Kidney (tissue), 14 donors: Measurements from ENCODE around the gene CHSY3. TPM values are rescaled to one million over a fixed set of nuclear protein-coding genes. Genes with fewer than 3 reads are reported as not detected.

ENCODE experiments used
- DNase-seq, 5 donors: peaks; one replicate each; pipeline ENCODE4 v3.0.0-alpha.2; 2013 to 2020
- FAIRE-seq: peaks from 2 replicates; lab custom pipeline; 2012; peaks lifted over from hg19 to GRCh38; lab: Jason Lieb, UNC
- H3K27ac ChIP-seq, 2 donors: one replicate each; pipeline ENCODE4 v1.7.0; 2013; ENCODE audit warnings: low read depth in 2 of 2, low read length in 2 of 2, inconsistent platforms in 1 of 2
- H3K27me3 ChIP-seq: one replicate; pipeline ENCODE4 v1.7.1; 2013; ENCODE audit warnings: low read length, inconsistent platforms; ENCODE audit not compliant: control insufficient read depth, insufficient read depth
- H3K36me3 ChIP-seq, 3 donors: one replicate each; pipeline versions ENCODE4 v1.7.0 to v1.7.1; 2013; ENCODE audit warnings: low read length in 3 of 3, control low read depth in 1 of 3, inconsistent platforms in 1 of 3; ENCODE audit not compliant: insufficient read depth in 3 of 3, control insufficient read depth in 2 of 3
- H3K4me1 ChIP-seq, 3 donors: one replicate each; pipeline versions ENCODE4 v1.7.0 to v1.7.1; 2013; ENCODE audit warnings: low read length in 3 of 3, inconsistent platforms in 1 of 3, low read depth in 1 of 3; ENCODE audit not compliant: control insufficient read depth in 2 of 3, insufficient read depth in 2 of 3
- H3K4me3 ChIP-seq, 3 donors: one replicate each; pipeline versions ENCODE4 v1.7.0 to v1.8.1; 2013; ENCODE audit warnings: low read length in 3 of 3, control low read depth in 1 of 3, inconsistent platforms in 1 of 3
- H3K9ac ChIP-seq, 3 donors: one replicate each; pipeline versions ENCODE4 v1.7.0 to v1.7.1; 2013; ENCODE audit warnings: low read length in 3 of 3, control low read depth in 1 of 3, inconsistent platforms in 1 of 3
- H3K9me3 ChIP-seq, 3 donors: one replicate each; pipeline versions ENCODE4 v1.7.0 to v1.7.1; 2013; ENCODE audit warnings: low read length in 3 of 3, control low read depth in 1 of 3, inconsistent platforms in 1 of 3; ENCODE audit not compliant: control insufficient read depth in 2 of 3, insufficient read depth in 1 of 3
- CTCF ChIP-seq: IDR thresholded peaks from 3 replicates; pipeline ENCODE4 v1.5.1; 2012; ENCODE audit warnings: mild to moderate bottlenecking, moderate library complexity, borderline replicate concordance; ENCODE audit not compliant: insufficient read depth; ENCODE audit errors: extremely low read depth
- intact Hi-C: fragments of 100-400 bp; cut with DNase I; formaldehyde crosslinking; loops from one replicate; pipeline ENCODE4 v1.11.1; 2022
- polyA plus RNA-seq: library from polyadenylated mRNA; stranded (reverse); fragments of 350-450 nt; fragmentation: Illumina TruSeq; extraction: RNeasy Lipid Tissue Mini Kit (QIAGEN cat#74804); gene quantifications from one replicate; pipeline ENCODE4 v1.2.3, GENCODE V29; 2014; ENCODE audit warnings: low read depth, low replicate concordance; ENCODE audit not compliant: insufficient read depth
- total RNA-seq: library from RNA; stranded (reverse); fragmentation: NEBNext Ultra II Directional; extraction: Animal tissue kit (Norgen Biotek cat#: 25700); gene quantifications from one replicate; pipeline ENCODE4 v1.2.1, GENCODE V29; 2021
- donor health status: control.
- donor health status: control.
- donor health status: control.
- donor health status: control.
- donor health status: control.
- donor health status: DM: yes; HTN: yes; CAD: no.
- donor health status: Normal renal cell carcinoma (clear cell type).

CHSY3 gene
- total and polyA plus RNA-seq, 2 donors from 2014 or later: 0.13 to 3.0 TPM

GRCh38 chr5:130234816-130235215 is 330.6 kb downstream of the CHSY3 start:
- intact Hi-C loops: no loop called here
- no peaks in the 10 kb centered on the region for H3K27me3 ChIP-seq
- H3K4me1 ChIP-seq: no peaks in the 10 kb centered on the region
- no peak overlapping the region for H3K4me3 ChIP-seq
- no peak for FAIRE-seq
- no peak for DNase-seq
- H3K27ac ChIP-seq: no peak overlapping the region
- H3K36me3 ChIP-seq: no peaks in the 10 kb centered on the region
- no peaks in the 10 kb centered on the region for H3K9me3 ChIP-seq
- no peak overlapping the region for H3K9ac ChIP-seq
- TF ChIP-seq CTCF: no peak

Other genes starting within 250 kb of the CHSY3 start
- gene MINAR2, start 156.4 kb upstream of the CHSY3 start, total RNA-seq: not detected
- not detected for gene MINAR2, start 156.4 kb upstream of the CHSY3 start, polyA plus RNA-seq